IMR-90 (cell line): ENCODE results near the gene SOX8.

Source experiments
- CTCF ChIP-seq: conservative IDR thresholded peaks from 2 replicates; pipeline ENCODE4 v1.5.1; 2012; ENCODE audit warnings: mild to moderate bottlenecking, low read depth, low read length, improper control_type of control experiment
- MAZ ChIP-seq: IDR thresholded peaks from 2 replicates; pipeline ENCODE4 v1.6.1; 2012; ENCODE audit warnings: low read depth, mild to moderate bottlenecking, low read length, improper control_type of control experiment, moderate library complexity, borderline replicate concordance
- POLR2A ChIP-seq: IDR thresholded peaks from 2 replicates; pipeline ENCODE4 v1.6.1; 2012; ENCODE audit warnings: mild to moderate bottlenecking, low read depth, low read length

DNA sequence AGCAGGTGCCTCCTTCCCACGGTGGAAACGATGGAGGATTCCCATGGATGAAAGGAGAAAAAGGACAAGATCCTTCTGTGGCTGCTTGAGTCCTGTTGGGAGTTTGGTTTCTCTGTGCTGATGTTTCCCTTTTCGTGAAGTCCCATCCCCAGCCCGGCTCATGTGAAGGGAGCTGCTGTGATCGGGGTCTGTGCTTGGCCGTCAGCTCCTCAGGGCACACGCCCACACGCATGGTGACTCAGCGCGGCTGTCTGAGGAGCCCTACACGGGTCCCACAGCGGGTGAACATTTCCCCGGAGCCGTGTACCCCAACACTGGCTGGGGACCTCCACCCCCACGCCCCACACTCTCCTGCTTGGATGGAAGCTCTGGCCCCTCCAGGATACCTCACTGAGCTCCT is 46.5 kb downstream of the SOX8 start:
- TF ChIP-seq CTCF, result no peak
- TF ChIP-seq POLR2A, result no peak
- no peak for TF ChIP-seq MAZ
